GM12878 (cell line): ENCODE results near the gene SBF2. TPM values are rescaled to one million over a fixed set of nuclear protein-coding genes. Genes with fewer than 3 reads are reported as not detected.

Experiments
- ATAC-seq: fragments of 200-7000 bp; cut with Tn5 transposase; 3 replicates; pipeline ENCODE4 v1.9.1; 2020; ENCODE audit warnings: mild to moderate bottlenecking, moderate library complexity
- BruUV-seq: library from RNA; stranded (reverse); fragments of 400-500 nt; replicated peaks from 2 replicates; lab custom pipeline; 2021; lab: Mats Ljungman, UMichigan
- CTCF ChIA-PET: fragments of 300-600 bp; sonication (Branson Sonifier 250); formaldehyde crosslinking; extraction: SDS; loops from one replicate; lab custom pipeline; 2021; ENCODE audit warnings: inconsistent platforms; lab: Yijun Ruan, JAX
- POLR2A ChIA-PET: fragments of 350-600 bp; formaldehyde crosslinking; extraction: SDS; loops from one replicate; lab custom pipeline; 2021; ENCODE audit warnings: inconsistent platforms; lab: Charles Lee
- RAD21 ChIA-PET: fragments of 300-600 bp; sonication (Branson Sonifier 250); formaldehyde crosslinking; loops from one replicate; lab custom pipeline; 2023; ENCODE audit warnings: antibody characterized with exemption; ENCODE audit not compliant: unreplicated experiment; lab: Charles Lee
- SMC1A ChIA-PET: fragments of 300-600 bp; sonication (Branson Sonifier 250); formaldehyde crosslinking; loops from one replicate; lab custom pipeline; 2023; ENCODE audit not compliant: unreplicated experiment, uncharacterized antibody; lab: Charles Lee
- DNase-seq: peaks from one replicate; pipeline ENCODE4 v3.0.0-alpha.2; 2011; ENCODE audit warnings: low read depth, low spot score
- FAIRE-seq: peaks from 3 replicates; lab custom pipeline; 2011; peaks lifted over from hg19 to GRCh38; lab: Jason Lieb, UNC
- H2AFZ ChIP-seq: 2 replicates; pipeline ENCODE4 v1.6.0; 2011; ENCODE audit warnings: low read depth, low read length, control low read depth; ENCODE audit not compliant: control insufficient read depth
- H3K27ac ChIP-seq: 2 replicates; pipeline ENCODE4 v1.5.1; 2011; ENCODE audit warnings: control low read depth; ENCODE audit not compliant: control insufficient read depth, insufficient read depth
- H3K27me3 ChIP-seq, 2 experiments: replicated peaks in 1 of 2; 2 replicates each; pipeline versions ENCODE4 v1.6.0 to v1.6.1; 2011; ENCODE audit warnings: low read length in 1 of 2; ENCODE audit not compliant: control insufficient read depth in 2 of 2, insufficient read depth in 2 of 2
- H3K36me3 ChIP-seq, 2 experiments: 2 replicates each; pipeline ENCODE4 v1.5.1; 2011; ENCODE audit warnings: low read length in 1 of 2; ENCODE audit not compliant: control insufficient read depth in 2 of 2, insufficient read depth in 2 of 2
- H3K4me1 ChIP-seq: 2 replicates; pipeline ENCODE4 v1.6.1; 2011; ENCODE audit warnings: mild to moderate bottlenecking, low read length, moderate library complexity, mixed read lengths; ENCODE audit not compliant: control insufficient read depth, insufficient read depth
- H3K4me2 ChIP-seq: 2 replicates; pipeline ENCODE4 v1.6.0; 2011; ENCODE audit warnings: control low read depth; ENCODE audit not compliant: control insufficient read depth, insufficient read depth
- H3K4me3 ChIP-seq: fragments of 200-600 bp; sonication (generic); 2 replicates; pipeline ENCODE4 v1.5.1; 2016
- H3K79me2 ChIP-seq: 2 replicates; pipeline ENCODE4 v1.6.0; 2011; ENCODE audit warnings: low read length; ENCODE audit not compliant: control insufficient read depth, insufficient read depth
- H3K9ac ChIP-seq: 2 replicates; pipeline ENCODE4 v1.8.0; 2011; ENCODE audit warnings: low read length, control low read depth, mixed read lengths; ENCODE audit not compliant: control insufficient read depth, insufficient read depth
- H3K9me3 ChIP-seq: replicated peaks from 3 replicates; pipeline ENCODE4 v1.5.1; 2011; ENCODE audit warnings: mild to moderate bottlenecking, low read length; ENCODE audit not compliant: control insufficient read depth, insufficient read depth
- H4K20me1 ChIP-seq: 2 replicates; pipeline ENCODE4 v1.6.0; 2011; ENCODE audit not compliant: control insufficient read depth, insufficient read depth
- BHLHE40 ChIP-seq, 2 experiments: fragments of 450-650 bp in 1 of 2; IDR thresholded peaks; 2 replicates each; pipeline ENCODE4 v1.6.1; 2011 to 2017; ENCODE audit warnings: low read depth in 2 of 2, borderline replicate concordance in 1 of 2, improper control_type of control experiment in 1 of 2, low read length in 1 of 2, mild to moderate bottlenecking in 1 of 2
- CHD4 ChIP-seq: fragments of 200-600 bp; sonication (generic); IDR thresholded peaks from 2 replicates; pipeline ENCODE4 v1.6.1; 2016; ENCODE audit warnings: mild to moderate bottlenecking
- CREM ChIP-seq: IDR thresholded peaks from 2 replicates; pipeline ENCODE4 v1.6.1; 2014; ENCODE audit warnings: antibody characterized with exemption, low read depth
- EED ChIP-seq: sonication (generic); IDR thresholded peaks from 2 replicates; pipeline ENCODE4 v1.6.1; 2016; ENCODE audit warnings: antibody characterized with exemption, low read depth
- EP300 ChIP-seq, 2 experiments: fragments of 150-350 bp in 1 of 2; IDR thresholded peaks; 2 replicates each; pipeline ENCODE4 v1.6.1; 2011 to 2012; ENCODE audit warnings: low read depth in 2 of 2, low read length in 2 of 2, borderline replicate concordance in 1 of 2, improper control_type of control experiment in 1 of 2, inconsistent platforms in 1 of 2; ENCODE audit not compliant: control insufficient read depth in 1 of 2
- ESRRA ChIP-seq: IDR thresholded peaks from 2 replicates; pipeline ENCODE4 v1.6.1; 2012; ENCODE audit warnings: mild to moderate bottlenecking, low read length, improper control_type of control experiment
- HDGF ChIP-seq: fragments of 450-650 bp; IDR thresholded peaks from 2 replicates; pipeline ENCODE4 v1.6.1; 2016; ENCODE audit warnings: antibody characterized with exemption
- IKZF1 ChIP-seq: fragments of 450-650 bp; conservative IDR thresholded peaks from 2 replicates; pipeline ENCODE4 v1.6.1; 2017; ENCODE audit warnings: antibody characterized with exemption, mild to moderate bottlenecking
- NR2C1 ChIP-seq: fragments of 450-650 bp; IDR thresholded peaks from 2 replicates; pipeline ENCODE4 v1.6.1; 2017; ENCODE audit warnings: antibody characterized with exemption, mild to moderate bottlenecking, moderate library complexity
- POU2F2 ChIP-seq: IDR thresholded peaks from 3 replicates; pipeline ENCODE4 v1.6.1; 2011; ENCODE audit warnings: low read depth, mild to moderate bottlenecking, low read length, borderline replicate concordance
- RB1 ChIP-seq: fragments of 450-650 bp; formaldehyde crosslinking; IDR thresholded peaks from 2 replicates; pipeline ENCODE4 v1.6.1; 2017; ENCODE audit warnings: mild to moderate bottlenecking, borderline replicate concordance
- TBL1XR1 ChIP-seq: IDR thresholded peaks from 2 replicates; pipeline ENCODE4 v1.6.1; 2012; ENCODE audit warnings: low read depth, low read length, improper control_type of control experiment
- ZNF207 ChIP-seq: fragments of 450-650 bp; IDR thresholded peaks from 2 replicates; pipeline ENCODE4 v1.6.1; 2014; ENCODE audit warnings: antibody characterized with exemption, mild to moderate bottlenecking, borderline replicate concordance
- ZNF24 ChIP-seq: fragments of 450-650 bp; IDR thresholded peaks from 2 replicates; pipeline ENCODE4 v1.6.1; 2017; ENCODE audit warnings: antibody characterized with exemption, mild to moderate bottlenecking
- WGBS: methylation state at CpG from one replicate; pipeline ENCODE4 v1.1.6; 2016; ENCODE audit warnings: low lambda C conversion rate; ENCODE audit not compliant: insufficient replicate concordance, insufficient coverage; ENCODE audit errors: missing lambda C conversion rate; 5-methylcytosine and 5-hydroxymethylcytosine counted together
- in situ Hi-C: fragments of 300-500 bp; cut with MboI; formaldehyde crosslinking; loops from 9 replicates; pipeline ENCODE4 v1.14.3; 2018; ENCODE audit warnings: mixed read lengths
- intact Hi-C: fragments of 100-400 bp; cut with micrococcal nuclease; formaldehyde crosslinking; loops from one replicate; pipeline ENCODE4 v1.14.2; 2022; ENCODE audit not compliant: unreplicated experiment
- polyA plus RNA-seq, 11 experiments: library from polyadenylated mRNA; depleted of rRNA in 4 of 11; unstranded in 6 of 11; stranded (reverse) in 5 of 11; fragments of >200 nt; fragmentation: Nextera tagmentation in 4 of 11; fragmentation: Illumina TruSeq in 1 of 11; extraction: Ambion mirVana in 4 of 11; extraction: Trizol in 1 of 11; gene quantifications; 1 replicate in 1 of 11; 2 replicates in 10 of 11; pipeline versions ENCODE4 v1.2.1 to v1.2.3, GENCODE V29; 2011 to 2016; ENCODE audit warnings: inconsistent platforms in 2 of 11, missing spikeins in 2 of 11, low read depth in 1 of 11
- total RNA-seq, 4 experiments: library from RNA; depleted of rRNA in 3 of 4; stranded (reverse); fragments of >200 nt in 3 of 4; fragmentation: Illumina TruSeq in 1 of 4; extraction: Trizol in 1 of 4; gene quantifications; 2 replicates each; pipeline versions ENCODE4 v1.2.1 to v1.2.3, GENCODE V29; 2013 to 2021
- TF ChIP-seq, protein P1 (sequence below): fragments of 450-650 bp; formaldehyde crosslinking; IDR thresholded peaks from 2 replicates; pipeline ENCODE4 v1.4.0; 2022; ENCODE audit warnings: mild to moderate bottlenecking, moderate library complexity
- TF ChIP-seq, protein P2 (sequence below), 3 experiments: IDR thresholded peaks in 2 of 3; conservative IDR thresholded peaks in 1 of 3; 2 replicates each; pipeline ENCODE4 v1.5.1; 2011; ENCODE audit warnings: low read depth in 3 of 3, low read length in 3 of 3, mild to moderate bottlenecking in 3 of 3, control low read depth in 2 of 3, moderate library complexity in 2 of 3, inconsistent platforms in 1 of 3, mixed read lengths in 1 of 3; ENCODE audit not compliant: control insufficient read depth in 2 of 3, insufficient read depth in 1 of 3; ENCODE audit errors: extremely low read depth in 1 of 3

SBF2 gene
- total and polyA plus RNA-seq, 10 of the 15 experiments (the other 5 are each of a cell fraction or from before 2014, with no cell fraction given) = 0.24 to 2.3 (median 1.1) TPM

DNA sequence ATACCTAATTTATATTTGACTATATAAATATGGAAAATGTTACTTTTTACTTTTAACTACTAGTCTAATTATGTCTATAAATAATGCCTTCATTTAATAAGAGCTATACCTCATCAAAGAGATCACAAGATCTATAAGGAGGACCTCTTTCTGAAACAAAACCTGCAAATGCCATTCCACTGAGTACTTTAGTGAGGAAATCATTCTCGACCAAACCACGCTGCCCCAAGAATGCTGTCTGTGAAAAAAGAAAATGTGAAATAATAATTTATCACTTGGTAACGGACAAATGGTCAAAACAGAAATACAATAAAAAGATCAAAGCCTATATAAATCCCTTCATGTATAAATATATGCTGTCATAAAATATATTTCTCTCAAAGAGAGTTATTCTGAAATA lies 301.7 kb downstream of the SBF2 start:
- WGBS = 44% methylated on average over 3 of the region's 3 CpGs
- POLR2A ChIA-PET = no interaction called here
- no peak for ATAC-seq
- Histone ChIP-seq H4K20me1 (no peaks in the 10 kb centered on the region), H3K9me3 (no peaks in the 10 kb centered on the region), H3K36me3 (no peaks in the 10 kb centered on the region), H3K9ac (no peak overlapping the region), H3K27me3 (no peaks in the 10 kb centered on the region), H2AFZ (no peak overlapping the region), H3K4me1 (no peaks in the 10 kb centered on the region), H3K27ac (no peak overlapping the region), H3K4me2 (no peak overlapping the region), H3K4me3 (no peak overlapping the region), H3K79me2 (no peaks in the 10 kb centered on the region)
- intact Hi-C loops (no loop called here), in situ Hi-C loops (no loop called here)
- no peak for FAIRE-seq
- DNase-seq = no peak
- RAD21 ChIA-PET = no interaction called here
- no TSS peak for BruUV-seq
- TF ChIP-seq ZNF207 (no peak), POU2F2 (no peak), BHLHE40 (IDR thresholded peaks at IDR 0.05; ENCODE audit: borderline replicate concordance in 1 of 2, low read depth in 2 of 2, low read length in 1 of 2) (no peak), TBL1XR1 (no peak), RB1 (no peak), EP300 (IDR thresholded peaks at IDR 0.05; ENCODE audit: borderline replicate concordance in 1 of 2, control insufficient read depth in 1 of 2, low read depth in 2 of 2, low read length in 2 of 2) (no peak), CHD4 (no peak), ZNF24 (no peak), CREM (no peak), HDGF (no peak), NR2C1 (no peak), ESRRA (no peak), IKZF1 (no peak), EED (no peak)
- TF ChIP-seq, protein P1, sequence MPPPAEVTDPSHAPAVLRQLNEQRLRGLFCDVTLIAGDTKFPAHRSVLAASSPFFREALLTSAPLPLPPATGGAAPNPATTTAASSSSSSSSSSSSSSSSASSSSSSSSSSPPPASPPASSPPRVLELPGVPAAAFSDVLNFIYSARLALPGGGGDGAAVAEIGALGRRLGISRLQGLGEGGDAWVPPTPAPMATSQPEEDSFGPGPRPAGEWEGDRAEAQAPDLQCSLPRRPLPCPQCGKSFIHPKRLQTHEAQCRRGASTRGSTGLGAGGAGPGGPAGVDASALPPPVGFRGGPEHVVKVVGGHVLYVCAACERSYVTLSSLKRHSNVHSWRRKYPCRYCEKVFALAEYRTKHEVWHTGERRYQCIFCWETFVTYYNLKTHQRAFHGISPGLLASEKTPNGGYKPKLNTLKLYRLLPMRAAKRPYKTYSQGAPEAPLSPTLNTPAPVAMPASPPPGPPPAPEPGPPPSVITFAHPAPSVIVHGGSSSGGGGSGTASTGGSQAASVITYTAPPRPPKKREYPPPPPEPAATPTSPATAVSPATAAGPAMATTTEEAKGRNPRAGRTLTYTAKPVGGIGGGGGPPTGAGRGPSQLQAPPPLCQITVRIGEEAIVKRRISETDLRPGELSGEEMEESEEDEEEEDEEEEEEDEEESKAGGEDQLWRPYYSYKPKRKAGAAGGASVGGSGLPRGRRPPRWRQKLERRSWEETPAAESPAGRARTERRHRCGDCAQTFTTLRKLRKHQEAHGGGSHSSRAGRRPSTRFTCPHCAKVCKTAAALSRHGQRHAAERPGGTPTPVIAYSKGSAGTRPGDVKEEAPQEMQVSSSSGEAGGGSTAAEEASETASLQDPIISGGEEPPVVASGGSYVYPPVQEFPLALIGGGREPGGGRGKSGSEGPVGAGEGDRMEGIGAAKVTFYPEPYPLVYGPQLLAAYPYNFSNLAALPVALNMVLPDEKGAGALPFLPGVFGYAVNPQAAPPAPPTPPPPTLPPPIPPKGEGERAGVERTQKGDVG (CRISPR knock-in tag) = no peak
- TF ChIP-seq, protein P2, sequence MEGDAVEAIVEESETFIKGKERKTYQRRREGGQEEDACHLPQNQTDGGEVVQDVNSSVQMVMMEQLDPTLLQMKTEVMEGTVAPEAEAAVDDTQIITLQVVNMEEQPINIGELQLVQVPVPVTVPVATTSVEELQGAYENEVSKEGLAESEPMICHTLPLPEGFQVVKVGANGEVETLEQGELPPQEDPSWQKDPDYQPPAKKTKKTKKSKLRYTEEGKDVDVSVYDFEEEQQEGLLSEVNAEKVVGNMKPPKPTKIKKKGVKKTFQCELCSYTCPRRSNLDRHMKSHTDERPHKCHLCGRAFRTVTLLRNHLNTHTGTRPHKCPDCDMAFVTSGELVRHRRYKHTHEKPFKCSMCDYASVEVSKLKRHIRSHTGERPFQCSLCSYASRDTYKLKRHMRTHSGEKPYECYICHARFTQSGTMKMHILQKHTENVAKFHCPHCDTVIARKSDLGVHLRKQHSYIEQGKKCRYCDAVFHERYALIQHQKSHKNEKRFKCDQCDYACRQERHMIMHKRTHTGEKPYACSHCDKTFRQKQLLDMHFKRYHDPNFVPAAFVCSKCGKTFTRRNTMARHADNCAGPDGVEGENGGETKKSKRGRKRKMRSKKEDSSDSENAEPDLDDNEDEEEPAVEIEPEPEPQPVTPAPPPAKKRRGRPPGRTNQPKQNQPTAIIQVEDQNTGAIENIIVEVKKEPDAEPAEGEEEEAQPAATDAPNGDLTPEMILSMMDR (IDR thresholded peaks at IDR 0.05 in 2 of 3, conservative IDR thresholded peaks at IDR 0.05 in 1 of 3; ENCODE audit: control insufficient read depth in 2 of 3, extremely low read depth in 1 of 3, insufficient read depth in 1 of 3, low read depth in 3 of 3, low read length in 3 of 3) = no peak
- SMC1A ChIA-PET = no interaction called here
- CTCF ChIA-PET = interaction anchor here (2.3 kb wide), 1 partner anchor 20 kb away, joined by 6 read pairs; no protein-coding TSS in a partner anchor
